CD8-positive, alpha-beta memory T cell (primary cell): ENCODE data around the gene CITED1. TPM values are rescaled to one million over a fixed set of nuclear protein-coding genes. Genes with fewer than 3 reads are reported as not detected.
A peak's percentile ranks its signal among the peaks of the same experiment; 100 is the strongest.

Experiments
- CTCF ChIA-PET: fragments of 350-600 bp; sonication (Branson Sonifier 250); formaldehyde crosslinking; loops from one replicate; lab custom pipeline; 2021; ENCODE audit warnings: antibody characterized with exemption; lab: Charles Lee
- POLR2A ChIA-PET: fragments of 350-600 bp; sonication (Branson Sonifier 250); formaldehyde crosslinking; loops from one replicate; lab custom pipeline; 2021; ENCODE audit warnings: antibody characterized with exemption; lab: Charles Lee
- DNase-seq, 5 donors: peaks; one replicate each; pipeline versions ENCODE4 v3.0.0 to v3.0.0-alpha.2; 2020 to 2022; ENCODE audit warnings: mixed read lengths in 1 of 5
- H3K27ac ChIP-seq: one replicate; pipeline ENCODE4 v1.7.0; 2013; ENCODE audit warnings: low read depth, mild to moderate bottlenecking, low read length, moderate library complexity
- H3K27me3 ChIP-seq: 2 replicates; pipeline ENCODE4 v1.7.0; 2013; ENCODE audit warnings: low read length, mild to moderate bottlenecking; ENCODE audit not compliant: insufficient read depth, poor library complexity, severe bottlenecking
- H3K36me3 ChIP-seq: 2 replicates; pipeline ENCODE4 v1.7.0; 2013; ENCODE audit warnings: mild to moderate bottlenecking, low read length, moderate library complexity; ENCODE audit not compliant: insufficient read depth
- H3K4me1 ChIP-seq: 2 replicates; pipeline ENCODE4 v1.7.0; 2013; ENCODE audit warnings: mild to moderate bottlenecking, low read length, moderate library complexity; ENCODE audit not compliant: insufficient read depth
- H3K4me3 ChIP-seq: 2 replicates; pipeline ENCODE4 v1.7.0; 2013; ENCODE audit warnings: mild to moderate bottlenecking, low read length
- H3K9me3 ChIP-seq: 2 replicates; pipeline ENCODE4 v1.7.0; 2013; ENCODE audit warnings: mild to moderate bottlenecking, low read length
- H3K27ac Mint-ChIP-seq, 8 donors: one replicate each; pipeline ENCODE4 v1.8.0; 2020 to 2021; ENCODE audit warnings: mixed read lengths in 8 of 8, mild to moderate bottlenecking in 6 of 8, inconsistent platforms in 3 of 8, moderate library complexity in 3 of 8
- H3K27me3 Mint-ChIP-seq, 2 donors: one replicate each; pipeline ENCODE4 v1.8.0; 2020 to 2021; ENCODE audit warnings: mixed read lengths in 2 of 2, mild to moderate bottlenecking in 1 of 2, moderate library complexity in 1 of 2
- H3K36me3 Mint-ChIP-seq, 3 donors: one replicate each; pipeline ENCODE4 v1.8.0; 2020 to 2021; ENCODE audit warnings: mixed read lengths in 3 of 3, inconsistent platforms in 1 of 3, mild to moderate bottlenecking in 1 of 3
- H3K4me1 Mint-ChIP-seq, 3 donors: one replicate each; pipeline ENCODE4 v1.8.0; 2020 to 2021; ENCODE audit warnings: mixed read lengths in 3 of 3, inconsistent platforms in 1 of 3, mild to moderate bottlenecking in 1 of 3
- H3K4me3 Mint-ChIP-seq, 7 donors: one replicate each; pipeline ENCODE4 v1.8.0; 2020 to 2021; ENCODE audit warnings: mixed read lengths in 7 of 7, mild to moderate bottlenecking in 6 of 7, moderate library complexity in 4 of 7, inconsistent platforms in 2 of 7
- H3K9me3 Mint-ChIP-seq, 5 donors: one replicate each; pipeline ENCODE4 v1.8.0; 2020 to 2022; ENCODE audit warnings: mixed read lengths in 5 of 5, mild to moderate bottlenecking in 3 of 5, moderate library complexity in 2 of 5, inconsistent platforms in 1 of 5
- polyA plus RNA-seq: library from polyadenylated mRNA; unstranded; fragments of 300-500 nt; fragmentation: Illumina TruSeq; gene quantifications from one replicate; pipeline ENCODE4 v1.2.3, GENCODE V29; 2021
- total RNA-seq, 2 experiments: library from RNA; stranded (reverse); gene quantifications; one replicate each; pipeline ENCODE4 v1.2.3, GENCODE V29; 2021

Gene CITED1
- total RNA-seq (not detected), polyA plus RNA-seq (not detected)

GRCh38 chrX:72305286-72306084 is at the start of gene CITED1:
Gene CITED1 (minus strand): TSS chrX:72305914. CDS start chrX:72302869, 3,045 bp downstream.
- no peaks in the 10 kb centered on the region for H3K36me3 ChIP-seq
- Mint-ChIP-seq H3K9me3 (no peaks in the 10 kb centered on the region), H3K4me1 (peaks cover 29 to 39% (median 31%) of the 10 kb centered on the region in 3 donors), H3K27me3 (peaks cover 52 to 62% of the 10 kb centered on the region in 2 donors), H3K4me3 (peak within 1 kb of the TSS; percentile 84 to 94 (median 89)), H3K36me3 (peaks cover 0 to 3% (median 2%) of the 10 kb centered on the region in 3 donors), H3K27ac (peak within 1 kb of the TSS in 2 of 8 donors; percentile 11 to 41)
- peak within 1 kb of the TSS; percentile 41 for H3K4me3 ChIP-seq
- no peaks in the 10 kb centered on the region for H3K9me3 ChIP-seq
- H3K27me3 ChIP-seq, result peaks cover 23% of the 10 kb centered on the region
- DNase-seq, result no peak
- CTCF ChIA-PET, result no interaction called here
- H3K4me1 ChIP-seq, result peaks cover 15% of the 10 kb centered on the region
- no peak within 1 kb of the TSS for H3K27ac ChIP-seq
- POLR2A ChIA-PET, result interaction anchor here (0.6 kb wide), 1 partner anchor 211 kb away, joined by 3 read pairs; no protein-coding TSS in a partner anchor

GRCh38 chrX:72352786-72353185 is 47.1 kb upstream of the CITED1 start:
- Mint-ChIP-seq H3K4me1 (no peaks in the 10 kb centered on the region), H3K4me3 (no peak overlapping the region), H3K27me3 (peaks cover 0 to 8% of the 10 kb centered on the region in 2 donors), H3K27ac (no peak overlapping the region), H3K36me3 (peaks cover 0 to 30% (median 10%) of the 10 kb centered on the region in 3 donors), H3K9me3 (no peaks in the 10 kb centered on the region)
- Histone ChIP-seq H3K9me3 (no peaks in the 10 kb centered on the region), H3K27me3 (no peaks in the 10 kb centered on the region), H3K4me1 (no peaks in the 10 kb centered on the region), H3K27ac (no peak overlapping the region), H3K4me3 (no peak overlapping the region), H3K36me3 (no peaks in the 10 kb centered on the region)
- POLR2A ChIA-PET, result no interaction called here
- CTCF ChIA-PET, result no interaction called here
- DNase-seq, result no peak

GRCh38 chrX:72351606-72352334 is 46.1 kb upstream of the CITED1 start:
- Mint-ChIP-seq H3K27ac (no peak overlapping the region), H3K4me3 (no peak overlapping the region), H3K9me3 (no peaks in the 10 kb centered on the region), H3K36me3 (peaks cover 0 to 29% (median 10%) of the 10 kb centered on the region in 3 donors), H3K27me3 (peaks cover 0 to 5% of the 10 kb centered on the region in 2 donors), H3K4me1 (no peaks in the 10 kb centered on the region)
- Histone ChIP-seq H3K27ac (no peak overlapping the region), H3K4me1 (no peaks in the 10 kb centered on the region), H3K27me3 (no peaks in the 10 kb centered on the region), H3K36me3 (no peaks in the 10 kb centered on the region), H3K4me3 (no peak overlapping the region), H3K9me3 (no peaks in the 10 kb centered on the region)
- ChIA-PET CTCF (no interaction called here), POLR2A (no interaction called here)
- DNase-seq, result no peak

- no peak overlapping the region for H3K4me3 ChIP-seq
- CTCF ChIA-PET, result no interaction called here
- Mint-ChIP-seq H3K27ac (no peak overlapping the region), H3K9me3 (no peaks in the 10 kb centered on the region), H3K4me3 (no peak overlapping the region), H3K36me3 (peaks cover 0 to 26% (median 8%) of the 10 kb centered on the region in 3 donors), H3K4me1 (no peaks in the 10 kb centered on the region), H3K27me3 (peaks cover 0 to 2% of the 10 kb centered on the region in 2 donors)
- H3K4me1 ChIP-seq, result no peaks in the 10 kb centered on the region
- no peak overlapping the region for H3K27ac ChIP-seq
- DNase-seq, result no peak
- no peaks in the 10 kb centered on the region for H3K27me3 ChIP-seq
- POLR2A ChIA-PET, result no interaction called here
- no peaks in the 10 kb centered on the region for H3K9me3 ChIP-seq
- no peaks in the 10 kb centered on the region for H3K36me3 ChIP-seq
These were observed 43.5 kb upstream of the CITED1 start for GRCh38 chrX:72349190-72349589.

- peaks cover 0 to 26% (median 8%) of the 10 kb centered on the region in 3 donors for H3K36me3 Mint-ChIP-seq
- Histone ChIP-seq H3K36me3 (no peaks in the 10 kb centered on the region), H3K27me3 (no peaks in the 10 kb centered on the region), H3K4me3 (no peak overlapping the region), H3K4me1 (no peaks in the 10 kb centered on the region), H3K27ac (no peak overlapping the region), H3K9me3 (no peaks in the 10 kb centered on the region)
- peaks cover 0 to under 1% of the 10 kb centered on the region in 2 donors for H3K27me3 Mint-ChIP-seq
- ChIA-PET CTCF (no interaction called here), POLR2A (no interaction called here)
- no peak for DNase-seq
- H3K4me1 Mint-ChIP-seq, result no peaks in the 10 kb centered on the region
- H3K27ac Mint-ChIP-seq, result no peak overlapping the region
- H3K9me3 Mint-ChIP-seq, result no peaks in the 10 kb centered on the region
- H3K4me3 Mint-ChIP-seq, result no peak overlapping the region
These were observed 42.7 kb upstream of the CITED1 start for GRCh38 chrX:72348247-72348979.

- H3K4me3 Mint-ChIP-seq, result no peak overlapping the region
- no peak overlapping the region for H3K27ac ChIP-seq
- H3K9me3 ChIP-seq, result no peaks in the 10 kb centered on the region
- H3K27ac Mint-ChIP-seq, result no peak overlapping the region
- H3K4me3 ChIP-seq, result no peak overlapping the region
- no peaks in the 10 kb centered on the region for H3K36me3 ChIP-seq
- ChIA-PET POLR2A (no interaction called here), CTCF (no interaction called here)
- H3K27me3 ChIP-seq, result no peaks in the 10 kb centered on the region
- H3K4me1 ChIP-seq, result no peaks in the 10 kb centered on the region
- no peak for DNase-seq
- H3K4me1 Mint-ChIP-seq, result no peaks in the 10 kb centered on the region
- H3K27me3 Mint-ChIP-seq, result no peaks in the 10 kb centered on the region
- no peaks in the 10 kb centered on the region for H3K9me3 Mint-ChIP-seq
- peaks cover 0 to 28% (median 8%) of the 10 kb centered on the region in 3 donors for H3K36me3 Mint-ChIP-seq
These were observed 41.7 kb upstream of the CITED1 start for GRCh38 chrX:72347366-72347765.

GRCh38 chrX:72346302-72346949 is 40.7 kb upstream of the CITED1 start:
- H3K27me3 ChIP-seq, result no peaks in the 10 kb centered on the region
- no peaks in the 10 kb centered on the region for H3K36me3 ChIP-seq
- Mint-ChIP-seq H3K27ac (no peak overlapping the region), H3K4me1 (no peaks in the 10 kb centered on the region), H3K4me3 (no peak overlapping the region), H3K36me3 (peaks cover 0 to 21% (median 9%) of the 10 kb centered on the region in 3 donors), H3K27me3 (no peaks in the 10 kb centered on the region), H3K9me3 (no peaks in the 10 kb centered on the region)
- no peaks in the 10 kb centered on the region for H3K9me3 ChIP-seq
- H3K4me1 ChIP-seq, result no peaks in the 10 kb centered on the region
- ChIA-PET POLR2A (no interaction called here), CTCF (no interaction called here)
- no peak overlapping the region for H3K27ac ChIP-seq
- no peak for DNase-seq
- H3K4me3 ChIP-seq, result no peak overlapping the region
